OCI-LY3 (cell line): ENCODE data around the gene FCN1.

Experiments
- EZH2phosphoT487 ChIP-seq: fragments of 200-600 bp; shearing (Covaris generic); IDR thresholded peaks from 2 replicates; pipeline ENCODE4 v1.6.1; 2018; ENCODE audit warnings: antibody characterized with exemption, mixed run types, low read depth
- TF ChIP-seq, protein P1 (sequence below): fragments of 200-600, 300-600 bp; sonication (generic); IDR thresholded peaks from 2 replicates; pipeline ENCODE4 v1.5.1; 2014; ENCODE audit warnings: antibody characterized with exemption, low read length, low read depth

DNA sequence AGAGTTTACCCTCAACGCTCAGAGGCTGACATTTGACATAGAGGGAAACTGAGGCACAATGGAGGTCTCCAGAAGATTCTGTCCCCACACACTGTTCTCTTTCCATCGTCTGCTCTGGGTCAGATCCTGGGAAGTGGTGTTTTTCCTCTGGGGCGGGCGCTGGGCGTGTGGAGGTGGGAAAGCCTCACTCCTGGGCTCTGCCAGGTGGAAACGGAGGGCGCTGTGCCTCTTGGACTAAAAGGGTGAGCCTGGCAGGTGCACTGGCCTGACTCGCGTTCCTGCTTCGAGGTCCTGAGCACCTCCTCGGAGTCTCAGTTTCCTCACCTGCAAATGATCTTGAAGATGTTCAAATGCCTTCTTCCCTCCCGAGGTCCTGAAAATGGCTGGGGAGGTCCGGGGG is 25.7 kb upstream of the FCN1 start:
- TF ChIP-seq, protein P1, sequence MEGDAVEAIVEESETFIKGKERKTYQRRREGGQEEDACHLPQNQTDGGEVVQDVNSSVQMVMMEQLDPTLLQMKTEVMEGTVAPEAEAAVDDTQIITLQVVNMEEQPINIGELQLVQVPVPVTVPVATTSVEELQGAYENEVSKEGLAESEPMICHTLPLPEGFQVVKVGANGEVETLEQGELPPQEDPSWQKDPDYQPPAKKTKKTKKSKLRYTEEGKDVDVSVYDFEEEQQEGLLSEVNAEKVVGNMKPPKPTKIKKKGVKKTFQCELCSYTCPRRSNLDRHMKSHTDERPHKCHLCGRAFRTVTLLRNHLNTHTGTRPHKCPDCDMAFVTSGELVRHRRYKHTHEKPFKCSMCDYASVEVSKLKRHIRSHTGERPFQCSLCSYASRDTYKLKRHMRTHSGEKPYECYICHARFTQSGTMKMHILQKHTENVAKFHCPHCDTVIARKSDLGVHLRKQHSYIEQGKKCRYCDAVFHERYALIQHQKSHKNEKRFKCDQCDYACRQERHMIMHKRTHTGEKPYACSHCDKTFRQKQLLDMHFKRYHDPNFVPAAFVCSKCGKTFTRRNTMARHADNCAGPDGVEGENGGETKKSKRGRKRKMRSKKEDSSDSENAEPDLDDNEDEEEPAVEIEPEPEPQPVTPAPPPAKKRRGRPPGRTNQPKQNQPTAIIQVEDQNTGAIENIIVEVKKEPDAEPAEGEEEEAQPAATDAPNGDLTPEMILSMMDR = no peak
- no peak for TF ChIP-seq EZH2phosphoT487
